Sigmoid colon (tissue), 4 donors: ENCODE results near the gene GRID2.

Source experiments
- CTCF ChIP-seq, 4 experiments: fragments of 450-650 bp in 3 of 4; fragments of 200-600 bp in 1 of 4; IDR thresholded peaks; one replicate each; pipeline ENCODE4 v1.5.1; 2016 to 2019; ENCODE audit warnings: antibody characterized with exemption in 4 of 4, mild to moderate bottlenecking in 3 of 4, moderate library complexity in 2 of 4
- EP300 ChIP-seq, 4 donors: sonication (generic); formaldehyde crosslinking; IDR thresholded peaks; one replicate each; pipeline ENCODE4 v1.6.1; 2017; ENCODE audit warnings: antibody characterized with exemption in 4 of 4
- POLR2A ChIP-seq, 2 donors: fragments of 450-650 bp; IDR thresholded peaks; one replicate each; pipeline ENCODE4 v1.6.1; 2016; ENCODE audit warnings: antibody characterized with exemption in 2 of 2, mild to moderate bottlenecking in 2 of 2, moderate library complexity in 2 of 2

DNA sequence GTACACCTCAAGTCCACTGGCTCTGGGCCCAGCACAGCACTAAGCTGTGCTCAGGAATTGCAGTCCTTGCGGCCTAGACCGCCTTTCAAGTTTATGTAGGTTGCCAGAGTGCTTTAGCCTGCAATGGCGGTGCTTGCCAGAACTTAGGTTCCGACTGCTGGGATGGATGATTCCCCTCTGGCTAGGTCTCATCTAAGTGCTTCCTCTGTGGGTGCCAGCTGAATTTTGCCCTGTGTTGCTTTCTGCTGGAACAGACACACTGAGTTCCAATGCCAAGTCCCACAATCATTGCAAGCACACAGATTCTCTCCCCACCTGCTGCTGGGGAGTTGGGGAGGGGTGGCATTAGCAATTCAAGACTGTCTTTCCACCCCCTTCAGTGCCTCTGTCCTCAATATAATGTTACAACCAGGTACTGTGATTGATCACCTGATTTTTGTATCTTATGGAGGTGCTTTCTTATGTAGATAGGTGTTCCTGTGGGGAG, 129.5 kb downstream of the GRID2 start:
- no peak for TF ChIP-seq CTCF (IDR thresholded peaks at IDR 0.05)
- TF ChIP-seq POLR2A (IDR thresholded peaks at IDR 0.05), result no peak
- TF ChIP-seq EP300 (IDR thresholded peaks at IDR 0.05), result no peak
